Epithelial cell of proximal tubule (primary cell): ENCODE results near the gene CD93. TPM values are rescaled to one million over a fixed set of nuclear protein-coding genes. Genes with fewer than 3 reads are reported as not detected.
A peak's percentile ranks its signal among the peaks of the same experiment; 100 is the strongest.

Source experiments
- DNase-seq: peaks from one replicate; pipeline ENCODE4 v3.0.0-alpha.2; 2011; ENCODE audit warnings: low read depth
- H3K4me3 ChIP-seq: 2 replicates; pipeline ENCODE4 v1.5.1; 2011; ENCODE audit warnings: low read depth, mild to moderate bottlenecking, low read length
- total RNA-seq: library from RNA; depleted of rRNA; stranded (reverse); fragments of >200 nt; gene quantifications from 2 replicates; pipeline ENCODE4 v1.2.3, GENCODE V29; 2015
- TF ChIP-seq, protein P1 (sequence below): conservative IDR thresholded peaks from 2 replicates; pipeline ENCODE4 v1.5.1; 2012; ENCODE audit warnings: low read depth, mild to moderate bottlenecking, low read length

Gene CD93
- total RNA-seq, 1 donor from 2014 or later: 0.06 TPM

DNA sequence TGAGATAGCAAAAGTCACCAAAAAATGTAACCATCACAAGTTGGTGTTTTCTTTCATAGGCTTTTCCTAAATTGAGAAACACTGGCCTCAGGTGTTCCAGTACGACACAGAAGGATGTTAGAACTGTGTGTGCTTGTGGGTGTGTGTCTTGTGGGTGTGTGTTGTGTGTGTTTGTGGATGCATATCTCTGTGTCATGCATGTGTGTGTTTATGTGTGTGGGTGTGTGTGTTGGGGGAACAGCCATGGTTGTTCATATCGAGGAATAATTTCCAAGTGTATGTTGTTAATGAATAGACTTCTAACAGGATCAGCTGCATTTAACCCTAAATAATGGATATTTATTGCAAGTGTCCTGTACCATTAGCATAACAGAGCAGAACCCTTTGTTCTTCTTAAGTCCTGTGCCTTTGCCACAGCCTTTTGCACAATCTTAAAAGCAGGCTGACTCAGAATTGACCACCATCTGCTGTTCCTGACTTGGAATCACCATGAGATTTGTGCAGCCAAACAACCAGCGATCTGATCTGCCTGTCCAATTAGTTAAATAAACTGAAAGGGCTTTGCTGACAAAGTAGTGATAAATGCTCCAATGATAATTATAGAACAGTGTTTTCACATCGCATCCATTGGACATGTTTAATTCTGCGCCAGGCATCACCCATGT, 7.6 kb downstream of the CD93 start:
- TF ChIP-seq, protein P1, sequence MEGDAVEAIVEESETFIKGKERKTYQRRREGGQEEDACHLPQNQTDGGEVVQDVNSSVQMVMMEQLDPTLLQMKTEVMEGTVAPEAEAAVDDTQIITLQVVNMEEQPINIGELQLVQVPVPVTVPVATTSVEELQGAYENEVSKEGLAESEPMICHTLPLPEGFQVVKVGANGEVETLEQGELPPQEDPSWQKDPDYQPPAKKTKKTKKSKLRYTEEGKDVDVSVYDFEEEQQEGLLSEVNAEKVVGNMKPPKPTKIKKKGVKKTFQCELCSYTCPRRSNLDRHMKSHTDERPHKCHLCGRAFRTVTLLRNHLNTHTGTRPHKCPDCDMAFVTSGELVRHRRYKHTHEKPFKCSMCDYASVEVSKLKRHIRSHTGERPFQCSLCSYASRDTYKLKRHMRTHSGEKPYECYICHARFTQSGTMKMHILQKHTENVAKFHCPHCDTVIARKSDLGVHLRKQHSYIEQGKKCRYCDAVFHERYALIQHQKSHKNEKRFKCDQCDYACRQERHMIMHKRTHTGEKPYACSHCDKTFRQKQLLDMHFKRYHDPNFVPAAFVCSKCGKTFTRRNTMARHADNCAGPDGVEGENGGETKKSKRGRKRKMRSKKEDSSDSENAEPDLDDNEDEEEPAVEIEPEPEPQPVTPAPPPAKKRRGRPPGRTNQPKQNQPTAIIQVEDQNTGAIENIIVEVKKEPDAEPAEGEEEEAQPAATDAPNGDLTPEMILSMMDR: no peak
- H3K4me3 ChIP-seq: no peak overlapping the region
- peak; percentile 2 for DNase-seq

DNA sequence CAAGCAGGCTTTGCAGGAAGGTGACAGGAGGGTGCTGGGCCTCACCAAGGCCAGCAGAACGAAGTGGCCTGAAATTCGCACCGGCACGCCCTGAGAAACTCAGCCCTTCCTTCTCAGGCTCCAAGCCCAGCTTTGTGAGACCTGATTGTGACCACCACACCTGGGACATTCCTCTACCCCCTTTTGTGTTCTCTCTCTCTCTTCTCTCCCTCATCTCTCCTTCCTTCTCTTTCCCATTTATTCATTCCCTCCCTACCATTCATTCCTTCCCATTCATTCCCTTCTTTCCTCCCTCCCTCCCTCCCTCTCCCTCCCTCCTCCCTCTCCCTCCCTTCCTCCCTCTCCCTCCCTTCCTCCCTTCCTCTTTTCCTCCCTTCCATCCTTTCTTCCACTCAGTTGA, 8.8 kb downstream of the CD93 start:
- DNase-seq: no peak
- no peak overlapping the region for H3K4me3 ChIP-seq
- TF ChIP-seq, protein P1: no peak

DNA sequence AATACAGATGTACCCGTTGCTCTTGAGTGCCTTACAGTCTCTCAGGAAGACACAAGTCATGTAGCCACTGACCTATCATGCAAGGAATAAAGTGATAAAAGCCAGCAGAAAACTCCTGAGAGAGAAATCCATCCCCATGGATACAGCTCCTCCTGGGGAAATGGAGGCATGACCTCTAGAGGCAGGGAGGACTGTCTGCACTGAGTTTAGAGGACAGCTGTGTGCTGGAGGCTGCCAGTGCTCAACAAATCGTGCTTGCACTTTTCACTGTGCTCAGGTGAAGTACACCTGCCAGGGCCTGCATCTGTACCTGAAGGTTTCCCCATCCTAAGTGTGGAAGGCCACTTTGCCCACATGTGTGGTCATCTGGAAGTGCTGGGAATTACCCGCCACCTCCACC, 12.1 kb downstream of the CD93 start:
- H3K4me3 ChIP-seq: no peak overlapping the region
- DNase-seq: no peak
- TF ChIP-seq, protein P1: no peak

DNA sequence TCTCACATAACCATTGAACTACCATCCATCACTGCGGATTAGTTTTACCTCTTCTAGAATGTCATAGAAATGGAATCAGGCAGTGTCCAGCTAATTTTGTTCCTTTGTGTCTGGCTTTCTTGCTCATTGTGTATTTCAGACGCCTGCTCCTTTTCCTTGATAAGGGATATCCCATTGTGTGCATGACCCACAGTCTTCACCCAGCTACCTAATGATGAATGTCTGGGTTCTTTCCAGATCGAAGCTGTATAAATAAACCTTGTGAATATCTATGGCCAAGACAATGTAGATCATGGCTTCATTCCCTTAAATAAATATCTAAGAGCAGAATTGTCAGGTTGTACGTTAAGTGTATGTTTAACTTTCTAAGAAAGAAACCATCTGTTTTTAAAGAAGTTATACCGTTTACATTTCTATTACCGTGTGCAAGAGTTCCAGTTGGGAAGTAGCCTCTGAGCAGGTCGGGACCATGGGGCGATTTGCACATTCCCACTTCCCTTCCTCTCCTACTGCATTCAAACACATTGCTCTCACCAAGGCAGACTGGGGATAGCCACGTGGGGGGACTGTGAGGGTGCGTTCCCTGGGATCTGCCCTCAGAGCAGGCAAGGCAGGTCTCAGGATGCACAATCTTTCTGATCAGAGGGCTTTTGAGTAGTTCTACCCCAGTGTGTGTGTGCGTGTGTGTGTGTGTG, 13.1 kb downstream of the CD93 start:
- DNase-seq: no peak
- TF ChIP-seq, protein P1: no peak
- no peak overlapping the region for H3K4me3 ChIP-seq

DNA sequence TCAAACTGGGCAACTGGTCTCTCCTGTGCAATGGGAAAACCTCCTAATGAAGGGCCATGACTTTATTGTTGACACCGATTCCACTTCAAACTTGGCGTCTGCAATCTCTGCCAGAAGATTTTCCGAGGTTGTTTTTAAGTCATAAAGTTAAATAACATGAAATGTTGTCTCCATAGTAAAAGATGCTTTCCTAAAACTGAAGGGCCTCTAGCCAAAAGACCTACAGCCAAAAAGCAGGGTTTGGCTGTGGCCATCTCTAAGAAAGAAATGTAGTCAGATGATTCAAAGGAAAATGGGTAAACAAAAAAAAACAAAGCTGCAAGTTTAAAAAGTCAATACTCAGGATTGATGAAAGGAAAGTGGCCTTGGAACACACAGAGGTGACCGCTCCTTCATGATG, 14.1 kb downstream of the CD93 start:
- TF ChIP-seq, protein P1: no peak
- no peak overlapping the region for H3K4me3 ChIP-seq
- DNase-seq: no peak

DNA sequence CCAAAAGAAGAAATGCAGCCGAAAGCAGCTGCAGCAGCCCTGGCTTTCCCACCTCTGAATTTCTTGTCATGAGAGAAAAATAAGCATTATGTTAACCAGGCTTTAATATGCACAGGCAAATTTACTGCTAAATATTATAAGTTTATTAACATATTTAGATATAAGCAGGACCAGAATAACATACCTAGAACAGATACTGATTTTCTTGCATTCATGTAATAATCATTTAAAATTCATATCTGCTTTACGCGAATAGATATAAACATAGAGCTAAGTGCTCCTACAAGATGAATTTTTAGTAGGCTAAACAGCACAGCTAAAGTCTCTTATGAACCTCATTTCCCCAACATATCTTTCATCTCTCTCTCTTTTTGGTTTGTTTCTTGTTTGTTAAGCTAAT, 14.7 kb downstream of the CD93 start:
- no peak overlapping the region for H3K4me3 ChIP-seq
- no peak for DNase-seq
- TF ChIP-seq, protein P1: no peak

DNA sequence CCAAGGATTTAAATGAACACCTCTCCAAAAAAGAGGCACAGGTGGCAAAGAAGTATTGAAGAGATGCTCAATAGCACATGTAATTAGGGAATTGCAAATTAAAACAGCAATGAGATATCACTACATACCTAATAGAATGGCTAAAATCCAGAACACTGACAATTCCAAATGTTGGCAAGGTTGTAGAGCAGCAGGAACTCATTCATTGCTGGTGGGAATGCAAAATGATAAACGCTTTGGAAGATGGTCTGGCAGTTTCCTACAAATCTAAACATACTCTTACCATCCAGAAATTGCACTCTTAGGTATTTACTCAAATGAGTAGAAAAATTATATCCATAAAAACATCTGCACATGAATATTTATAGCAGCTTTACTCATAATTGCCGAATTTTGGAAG, 17.0 kb downstream of the CD93 start:
- TF ChIP-seq, protein P1: no peak
- no peak overlapping the region for H3K4me3 ChIP-seq
- no peak for DNase-seq
